GM18861 (cell line): ENCODE measurements around the gene SNRNP200.
"Not testable (repeated sequence)": the region's sequence is repeated elsewhere in the genome, so short reads cannot be mapped to it uniquely, and the experiment has no call there.

ENCODE experiments used
- ATAC-seq: cut with Tn5 transposase; IDR thresholded peaks from one replicate; pipeline ENCODE4 v1.9.1; 2021; ENCODE audit not compliant: unreplicated experiment

SNRNP200 gene

DNA sequence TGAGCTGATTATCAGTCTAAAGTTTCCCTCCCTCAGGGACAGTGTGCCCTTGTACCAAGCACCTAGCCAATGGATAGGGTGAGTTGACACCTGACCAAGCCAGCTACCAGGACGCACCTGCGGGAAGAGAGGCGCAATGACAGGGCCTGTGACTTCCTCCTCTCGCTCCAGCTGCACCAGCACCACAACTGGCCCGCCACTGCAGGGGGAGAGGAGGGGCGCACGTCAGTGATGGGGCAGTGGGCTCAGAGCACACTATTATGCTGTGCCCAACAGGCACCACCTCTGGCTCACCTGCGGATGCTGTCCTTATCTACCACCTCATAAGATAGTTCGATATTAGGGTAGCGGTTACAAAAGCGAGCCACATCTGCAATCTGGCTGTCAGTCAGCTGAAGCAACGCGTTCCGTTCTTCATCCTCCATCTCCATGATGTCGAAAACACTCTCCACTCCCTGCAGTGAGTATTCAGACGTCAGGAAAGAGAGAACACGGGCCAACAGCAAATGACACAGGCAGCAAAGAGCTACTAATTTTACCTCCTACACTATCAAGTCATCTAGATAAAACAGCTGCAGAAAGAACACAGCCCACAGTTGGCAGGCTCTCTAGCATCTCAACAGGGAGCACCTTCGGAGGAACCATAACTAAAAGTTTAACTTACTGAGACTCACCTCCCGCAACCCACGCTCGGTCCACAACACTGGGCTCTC lies 28.4 kb downstream of the SNRNP200 start:
- no peak for ATAC-seq

DNA sequence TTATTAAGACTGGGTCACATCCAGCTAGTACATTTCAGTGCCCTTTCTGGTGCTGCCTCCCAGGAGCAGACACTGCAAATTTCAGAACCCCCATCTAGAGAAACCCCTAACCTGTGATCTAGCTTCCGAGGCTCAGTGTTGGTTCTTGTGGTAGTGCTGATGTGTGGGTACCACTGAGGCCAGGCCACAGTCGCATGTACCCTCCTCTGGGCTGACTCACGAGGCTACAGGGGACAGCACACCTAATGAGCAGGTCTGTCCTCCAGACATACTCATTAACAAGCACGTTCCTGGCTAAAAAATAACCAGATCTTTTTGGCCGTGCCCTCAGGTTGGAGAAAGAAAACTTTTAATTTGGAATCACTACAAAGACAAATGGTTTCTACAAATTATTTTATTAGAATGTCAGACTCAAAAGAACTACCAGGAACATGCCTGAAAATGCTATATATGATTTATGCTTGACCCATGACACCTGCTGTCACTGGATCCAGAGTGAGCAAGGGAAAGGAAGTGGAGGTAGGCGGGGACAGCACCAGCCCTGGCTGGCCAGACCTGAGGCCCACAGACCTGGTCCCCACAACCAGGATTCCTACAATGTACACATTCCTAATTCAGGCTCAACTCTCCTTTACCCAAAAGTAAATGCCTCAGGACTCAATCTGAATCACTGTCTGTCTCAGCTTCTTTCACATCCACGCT lies 30.8 kb downstream of the SNRNP200 start:
- ATAC-seq, result no peak

DNA sequence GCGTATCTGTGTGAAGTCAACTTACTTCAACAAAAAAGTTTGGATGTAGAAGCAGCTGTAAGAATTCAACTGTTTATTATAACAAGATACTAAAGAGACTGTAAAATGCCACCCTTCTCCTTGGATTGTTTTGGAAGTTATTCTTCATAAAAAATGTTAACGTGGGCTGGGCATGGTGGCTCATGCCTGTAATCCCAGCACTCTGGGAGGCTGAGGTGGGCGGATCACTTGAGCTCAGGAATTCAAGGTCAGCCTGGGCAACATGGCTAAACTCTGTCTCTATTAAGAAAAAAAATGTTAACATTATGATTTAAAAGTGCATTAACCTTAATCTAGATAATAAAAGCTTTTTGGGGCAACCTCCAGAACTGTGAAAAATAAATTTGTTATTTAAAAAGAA lies 31.6 kb downstream of the SNRNP200 start:
- no peak for ATAC-seq

DNA sequence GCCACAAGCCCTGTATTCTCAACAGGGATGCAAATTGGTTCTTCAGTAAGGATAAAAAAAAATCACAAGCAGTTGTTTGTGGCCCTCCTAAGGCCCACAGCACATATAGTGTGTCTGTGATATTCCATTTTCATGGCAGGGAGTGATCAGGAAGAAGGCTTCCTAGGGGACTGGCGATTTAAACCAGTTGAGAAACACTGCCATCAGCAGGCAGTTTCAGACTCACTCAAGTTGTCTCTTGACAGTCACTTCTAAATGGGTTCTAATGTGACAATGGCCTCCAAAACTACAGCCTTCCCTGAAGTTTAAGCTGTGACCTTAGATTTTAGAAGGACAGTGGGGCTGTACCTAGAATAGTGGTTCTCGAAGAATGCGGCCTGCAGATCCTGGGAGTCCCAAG lies 33.4 kb downstream of the SNRNP200 start:
- ATAC-seq, result no peak

DNA sequence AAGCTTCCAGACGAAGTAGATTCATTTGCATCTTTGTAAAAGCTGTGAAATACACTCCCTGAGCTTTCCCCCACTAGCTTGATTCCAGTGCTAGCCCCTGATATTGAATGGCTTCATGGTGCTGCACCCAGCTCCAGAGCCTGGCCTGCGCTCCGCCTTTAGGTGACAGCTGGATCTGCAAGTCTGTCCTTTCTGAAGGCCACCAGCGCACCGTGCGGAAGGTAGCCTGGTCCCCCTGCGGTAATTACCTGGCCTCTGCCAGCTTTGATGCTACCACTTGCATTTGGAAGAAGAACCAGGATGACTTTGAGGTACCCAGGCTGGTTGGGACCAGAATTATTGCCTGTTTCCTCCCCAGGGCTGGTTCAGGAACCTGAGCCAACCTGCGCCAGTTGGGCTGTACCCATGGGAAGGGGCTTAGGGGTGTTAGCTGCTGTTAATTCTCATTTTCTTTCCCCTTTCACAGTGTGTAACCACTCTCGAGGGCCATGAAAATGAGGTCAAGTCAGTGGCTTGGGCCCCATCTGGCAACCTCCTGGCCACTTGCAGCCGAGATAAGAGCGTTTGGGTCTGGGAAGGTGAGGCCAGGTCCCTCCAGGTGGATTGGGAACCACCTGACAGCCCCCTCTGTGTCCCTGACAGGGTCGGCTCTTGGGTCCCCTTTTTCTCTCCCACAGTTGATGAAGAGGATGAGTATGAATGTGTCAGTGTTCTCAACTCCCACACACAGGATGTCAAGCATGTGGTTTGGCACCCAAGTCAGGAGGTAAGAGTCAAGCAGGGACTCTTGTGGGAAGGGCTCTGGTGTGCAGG lies 38.0 kb downstream of the SNRNP200 start:
- ATAC-seq, result no peak

DNA sequence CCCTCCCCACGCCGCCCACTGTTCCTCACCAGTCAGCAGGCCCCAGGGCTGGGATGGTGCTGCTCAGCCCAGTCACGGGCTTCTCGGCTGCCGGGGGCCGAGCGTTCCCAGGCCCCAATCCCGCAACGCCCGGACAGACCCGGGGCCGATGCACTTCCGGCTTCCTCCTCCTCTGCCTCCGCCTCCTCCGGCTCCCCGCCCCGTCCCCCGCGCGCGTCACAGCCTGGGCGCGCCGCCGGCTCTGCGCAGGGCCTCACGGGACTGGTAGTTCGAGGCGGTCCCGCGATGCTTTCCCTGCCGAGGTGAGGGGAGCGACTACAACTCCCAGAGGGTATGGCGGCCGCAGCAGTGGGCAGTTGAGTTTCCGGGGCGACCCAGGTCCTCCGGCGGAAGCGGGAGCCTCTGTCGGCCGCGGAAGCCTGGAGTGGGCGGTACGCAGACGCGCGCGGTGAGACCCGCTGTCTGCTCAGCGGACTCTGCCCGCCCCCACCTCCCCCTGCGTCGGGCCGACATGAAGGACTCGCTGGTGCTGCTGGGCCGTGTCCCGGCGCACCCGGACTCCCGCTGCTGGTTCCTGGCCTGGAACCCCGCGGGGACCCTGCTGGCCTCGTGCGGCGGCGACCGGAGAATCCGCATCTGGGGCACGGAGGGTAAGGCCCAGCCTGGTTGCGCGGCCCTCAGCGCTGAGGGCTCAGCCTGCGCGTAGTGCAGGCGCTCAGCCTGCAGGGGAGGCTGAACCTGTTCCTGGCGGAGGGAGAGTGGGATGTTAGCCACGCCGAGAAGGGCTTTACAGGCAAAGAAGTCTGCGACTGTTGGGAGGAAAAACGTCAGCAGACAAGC lies 39.3 kb downstream of the SNRNP200 start, which contains the start of the genes CIAO1 and TMEM127:
Gene CIAO1, plus strand, starts transcription at position 386 of the 840 bp plus-strand sequence. Its CDS starts 126 bp downstream, at position 512.
Gene TMEM127, minus strand, starts transcription at position 158 of the 840 bp plus-strand sequence. CDS start 616 bp downstream, outside the sequence.
- peak; percentile 88 for ATAC-seq

DNA sequence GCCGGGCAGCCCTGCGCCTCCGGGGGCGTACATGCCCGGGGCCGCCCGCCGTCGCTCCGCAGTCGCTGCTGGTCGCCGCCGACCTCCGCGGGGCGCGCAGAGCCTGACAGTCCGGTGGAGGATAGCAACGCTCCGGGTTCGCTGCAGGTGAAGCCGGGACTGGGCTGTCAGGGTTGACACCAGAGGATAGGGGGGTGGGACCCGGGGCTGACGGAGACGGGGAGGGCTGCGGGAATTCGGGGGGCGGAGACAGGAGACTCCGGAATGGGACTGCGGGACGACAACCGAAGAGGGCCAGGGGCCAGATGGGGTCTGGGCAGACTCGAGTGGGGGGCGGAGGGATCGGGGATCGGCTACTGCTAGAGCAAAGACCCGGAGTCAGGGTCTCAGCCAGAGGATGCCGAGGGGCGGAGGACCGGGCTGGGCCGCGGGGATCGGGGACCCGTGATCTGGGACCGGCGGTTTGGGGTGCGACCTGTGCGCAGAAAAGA lies 40.0 kb downstream of the SNRNP200 start:
- no peak for ATAC-seq

DNA sequence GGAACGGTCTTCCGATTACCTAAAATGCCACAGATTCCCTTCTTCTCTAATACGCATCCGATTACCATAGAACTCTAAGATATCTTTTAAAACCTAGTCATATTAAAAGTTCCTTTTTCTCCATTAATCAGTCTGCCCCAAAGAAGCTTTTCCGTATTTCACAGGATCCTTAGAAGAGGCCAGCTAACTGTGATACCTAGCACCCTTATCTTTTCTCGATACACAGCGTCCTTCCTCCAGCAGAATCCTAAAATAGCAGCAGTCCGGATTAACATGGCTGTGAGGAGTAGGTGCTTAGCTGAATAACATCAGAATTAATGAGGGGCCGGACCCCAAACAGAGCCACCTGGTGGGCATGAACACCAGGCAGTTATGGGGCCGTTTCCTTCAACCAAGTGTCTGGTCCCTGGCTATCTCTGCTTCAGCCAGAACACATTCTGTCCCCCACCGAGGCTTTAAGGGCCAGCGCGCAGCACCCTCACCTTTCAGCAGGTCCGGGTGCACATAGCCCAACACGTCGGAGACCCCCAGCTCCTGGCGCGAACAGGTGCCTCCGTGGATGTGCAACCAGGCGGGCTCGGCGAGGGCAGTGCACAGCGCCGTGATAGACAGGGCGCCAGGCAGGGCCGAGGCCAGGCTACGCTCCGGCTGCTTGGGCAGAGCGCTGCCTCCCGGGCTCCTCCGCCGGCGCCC lies 40.5 kb downstream of the SNRNP200 start:
- no peak for ATAC-seq

DNA sequence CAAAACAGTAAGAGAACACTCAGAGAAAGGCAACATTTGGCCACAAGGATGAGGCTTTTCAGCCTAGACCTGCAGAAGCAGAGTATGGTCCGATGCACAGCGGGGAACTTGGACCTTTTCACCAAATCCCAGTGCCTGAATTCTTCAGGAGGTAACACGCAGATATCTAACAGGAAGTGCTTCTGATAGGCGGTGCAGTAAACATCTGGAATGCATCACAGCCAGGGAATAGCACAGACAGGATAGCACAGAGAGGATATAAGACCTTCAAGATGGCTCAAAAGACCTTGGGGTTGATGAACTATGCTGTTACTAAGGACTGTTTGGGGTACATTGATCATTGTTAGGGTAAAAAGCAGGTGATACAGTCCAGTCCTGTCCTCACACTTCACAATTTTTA lies 41.3 kb downstream of the SNRNP200 start:
- ATAC-seq, result no peak

DNA sequence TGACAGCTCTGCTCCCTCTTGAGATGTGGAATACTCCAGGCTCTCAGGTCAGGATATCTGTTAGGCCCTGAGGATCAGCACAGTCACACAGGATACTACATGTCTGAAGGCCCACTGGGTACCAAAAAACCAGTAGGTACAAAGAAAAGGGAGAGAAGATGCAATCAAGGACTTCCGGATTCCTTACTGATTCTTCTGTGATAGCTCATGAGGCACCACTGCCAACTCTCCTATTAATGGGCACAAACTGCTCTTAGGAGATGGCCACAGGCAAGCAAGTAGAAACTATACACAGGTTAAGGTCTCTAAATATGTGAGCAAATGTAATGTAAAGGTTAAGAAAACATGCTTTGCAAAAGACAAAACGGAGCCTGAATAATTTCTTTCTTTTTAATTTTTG lies 43.0 kb downstream of the SNRNP200 start:
- no peak for ATAC-seq

DNA sequence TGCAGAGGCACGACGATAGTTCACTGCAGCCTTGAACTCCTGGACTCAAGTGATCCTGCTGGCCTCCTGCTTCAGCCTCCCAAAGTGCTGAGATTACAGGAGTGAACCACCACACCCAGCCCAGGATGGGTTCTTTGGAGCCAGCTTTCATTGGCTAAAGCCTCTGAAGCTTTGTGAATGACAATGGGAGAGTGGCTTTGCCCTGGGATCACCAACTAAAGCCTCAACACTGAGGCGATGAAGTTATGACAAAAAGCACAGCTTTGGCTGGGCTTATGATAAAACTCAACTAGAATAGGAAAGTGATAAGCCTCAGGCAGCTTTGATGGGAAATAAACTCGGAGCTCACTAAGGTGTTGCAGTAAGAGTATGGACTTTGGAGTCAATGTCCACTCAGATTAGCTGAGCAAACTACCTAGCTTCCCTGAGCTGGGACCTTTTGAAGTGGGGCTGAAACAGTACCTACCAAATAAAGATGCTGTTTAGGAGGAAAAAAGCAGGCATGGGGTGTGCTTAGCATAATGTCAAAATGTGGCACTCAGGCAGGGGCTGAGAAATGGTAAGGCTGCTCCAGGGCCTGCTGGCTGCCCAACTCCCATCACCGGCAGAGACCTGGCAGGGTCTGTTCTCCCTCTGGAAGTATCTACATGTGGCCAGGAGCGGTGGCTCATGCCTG lies 43.9 kb downstream of the SNRNP200 start:
- ATAC-seq, result no peak

DNA sequence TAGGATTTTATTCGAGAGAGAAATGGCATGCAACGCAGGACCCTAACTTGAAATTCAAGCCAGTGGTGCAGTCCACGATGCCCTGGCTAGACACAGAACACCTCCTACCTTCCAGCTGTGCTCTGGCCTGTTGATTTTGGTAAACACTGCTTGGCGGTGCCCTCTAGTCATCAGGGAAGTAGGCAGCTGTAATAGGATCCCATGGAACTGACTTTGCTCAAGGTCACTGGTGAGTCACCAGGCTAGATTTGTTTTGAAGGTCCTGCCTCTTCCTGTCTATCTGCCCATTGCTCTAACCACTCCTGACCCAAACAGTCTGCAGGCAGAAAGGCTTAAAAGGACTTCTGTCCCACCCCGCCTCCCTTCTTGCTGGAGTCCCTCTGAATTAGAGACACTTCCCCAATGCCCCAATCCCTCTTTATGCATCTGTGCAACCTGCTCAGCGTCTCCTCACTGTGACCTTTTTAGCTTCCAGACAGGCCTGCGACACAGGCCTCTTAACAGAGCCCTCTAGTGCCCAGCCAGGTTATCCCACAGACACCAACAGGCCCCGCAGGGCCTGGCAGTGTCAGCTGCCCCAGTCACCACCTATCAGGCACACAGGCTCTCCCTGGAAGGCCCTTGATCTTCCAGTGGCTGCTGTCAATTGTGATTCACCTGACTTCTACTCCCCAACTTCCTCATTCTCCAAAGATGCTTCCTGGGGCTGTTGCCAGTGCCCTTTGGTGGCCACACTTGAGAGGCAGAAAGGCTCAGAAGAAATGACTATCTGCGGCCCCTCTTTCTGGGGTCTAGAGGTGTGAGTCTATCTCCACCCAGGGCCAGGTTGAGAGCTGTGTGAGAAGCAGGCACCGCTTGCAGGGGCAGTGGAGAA lies 44.7 kb downstream of the SNRNP200 start:
- ATAC-seq, result no peak

DNA sequence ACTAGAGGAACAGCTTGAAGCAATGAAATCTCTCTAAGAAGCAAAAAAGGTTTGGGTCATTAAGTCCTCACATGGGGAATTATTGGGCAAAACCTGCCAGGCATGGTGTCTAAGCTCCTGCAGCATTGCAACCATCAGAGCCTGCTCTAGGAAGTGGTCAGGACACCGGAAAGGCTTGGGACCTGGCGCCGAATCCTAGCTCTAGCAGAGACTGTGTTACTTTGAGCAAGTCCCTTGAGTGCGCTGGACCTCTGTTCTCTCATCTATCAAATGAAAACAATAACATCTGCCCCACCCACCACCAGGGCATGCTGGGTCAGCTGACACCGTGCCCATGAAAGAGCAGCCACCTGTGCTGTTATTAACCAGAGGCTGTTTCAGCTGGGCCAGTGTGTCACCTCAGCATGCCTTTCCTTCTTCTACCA lies 45.8 kb downstream of the SNRNP200 start:
- ATAC-seq, result no peak

DNA sequence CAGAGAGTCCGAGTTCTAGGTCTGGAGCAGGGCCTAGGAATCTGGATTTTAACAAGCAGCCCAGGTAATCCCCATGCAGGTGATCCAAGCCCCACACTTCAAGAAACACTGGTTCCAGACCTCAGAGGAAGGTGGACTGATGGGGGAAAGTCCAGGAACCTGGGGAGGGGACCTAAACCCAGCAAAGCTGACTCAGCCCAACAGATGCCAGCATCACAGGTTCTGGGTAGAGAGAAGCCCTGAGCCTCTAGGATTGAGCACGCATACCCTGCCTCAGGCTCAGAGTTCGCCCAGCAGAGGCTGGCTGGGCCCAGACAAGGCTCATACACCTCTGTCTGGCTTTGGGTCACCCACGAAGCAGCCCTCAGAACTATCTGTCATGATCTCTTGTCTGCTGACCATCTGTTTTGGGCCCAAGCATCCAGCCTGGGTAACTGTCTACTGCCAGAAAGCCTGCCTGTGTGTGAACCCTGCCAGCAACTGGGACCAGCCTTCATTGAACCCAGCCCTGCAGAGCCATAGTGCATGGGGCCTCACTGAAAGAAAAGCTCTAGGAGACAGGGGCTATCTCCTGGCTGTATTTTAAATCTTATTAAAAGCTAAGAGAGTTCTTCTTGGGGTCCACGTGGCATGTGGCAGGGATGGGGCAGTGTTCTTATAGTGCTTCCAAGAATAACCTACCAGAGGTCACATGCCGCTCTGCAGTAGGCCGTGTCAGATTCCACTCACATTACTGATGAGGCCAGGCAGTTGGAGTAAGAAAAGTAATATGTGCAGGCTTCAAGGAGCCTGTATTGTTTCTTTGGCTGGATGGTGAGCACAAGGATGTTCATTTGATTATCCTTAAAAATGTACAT lies 47.0 kb downstream of the SNRNP200 start:
- ATAC-seq, result no peak

DNA sequence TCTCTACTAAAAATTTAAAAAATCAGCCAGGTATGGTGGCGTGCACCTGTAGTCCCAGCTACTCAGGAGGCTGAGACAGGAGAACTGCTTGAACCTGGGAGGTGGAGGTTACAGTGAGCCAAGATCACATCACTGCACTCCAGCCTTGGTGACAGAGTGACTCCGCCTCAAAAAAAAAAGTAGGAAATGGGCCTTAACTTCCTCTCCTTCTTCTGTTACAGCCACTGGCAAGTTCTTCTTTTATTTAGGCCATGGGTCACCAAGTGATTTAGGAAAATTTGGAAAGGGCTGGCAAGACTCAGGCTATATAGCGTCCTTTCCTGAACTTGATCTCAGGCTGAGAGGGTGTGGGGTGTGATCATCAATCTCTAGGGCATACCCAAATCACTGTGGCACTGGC lies 47.6 kb downstream of the SNRNP200 start:
- ATAC-seq, result not testable (repeated sequence)

DNA sequence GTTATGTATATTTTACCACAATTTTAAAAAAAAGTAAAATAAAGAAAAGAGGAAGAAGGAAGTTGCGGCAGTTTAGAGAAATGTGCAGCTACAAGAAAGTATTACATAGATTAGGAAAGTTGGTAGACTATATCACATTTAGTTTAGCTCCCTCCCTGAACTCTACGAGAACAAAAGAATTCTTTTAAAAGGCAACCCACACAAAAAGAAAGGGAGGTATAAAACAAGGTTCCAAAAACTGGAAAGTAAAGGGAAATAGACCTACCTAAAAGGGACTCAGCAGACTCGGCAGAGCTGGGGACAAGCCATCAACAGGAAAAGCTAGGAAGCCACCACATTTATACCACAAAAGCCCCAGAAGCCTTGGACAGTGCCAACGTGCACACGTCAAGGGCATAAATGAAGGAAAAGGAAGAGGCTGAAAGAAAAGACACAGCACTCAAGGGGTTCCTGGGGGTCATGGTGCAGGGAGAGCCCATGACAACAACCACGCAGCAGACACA lies 48.7 kb downstream of the SNRNP200 start:
- ATAC-seq, result no peak

DNA sequence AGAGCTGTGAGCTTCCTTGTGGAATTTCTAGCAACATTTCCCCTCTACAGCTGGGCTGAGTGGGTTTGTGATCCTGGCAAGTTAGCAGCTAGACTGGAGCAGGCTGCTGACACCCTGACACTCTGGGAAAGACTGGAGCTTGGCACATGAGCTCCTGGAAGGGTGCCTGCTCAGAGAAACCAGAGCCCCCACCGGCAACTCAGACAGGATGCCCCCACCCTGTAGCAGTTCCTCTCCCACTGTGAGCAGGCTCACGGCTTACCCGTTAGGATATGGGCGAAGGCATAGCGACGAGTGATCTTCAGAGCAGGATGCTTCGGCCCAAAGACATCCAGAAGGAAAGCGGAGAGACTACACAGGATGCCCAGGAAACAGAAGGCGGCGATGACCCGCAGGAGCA lies 50.8 kb downstream of the SNRNP200 start:
- ATAC-seq, result no peak
